ENCODE results near the gene ARHGAP15. TPM values are rescaled to one million over a fixed set of nuclear protein-coding genes. Genes with fewer than 3 reads are reported as not detected.
A peak's percentile ranks its signal among the peaks of the same experiment; 100 is the strongest.

Gene ARHGAP15
- total RNA-seq, 1 donor from 2014 or later: 7.0 TPM

DNA sequence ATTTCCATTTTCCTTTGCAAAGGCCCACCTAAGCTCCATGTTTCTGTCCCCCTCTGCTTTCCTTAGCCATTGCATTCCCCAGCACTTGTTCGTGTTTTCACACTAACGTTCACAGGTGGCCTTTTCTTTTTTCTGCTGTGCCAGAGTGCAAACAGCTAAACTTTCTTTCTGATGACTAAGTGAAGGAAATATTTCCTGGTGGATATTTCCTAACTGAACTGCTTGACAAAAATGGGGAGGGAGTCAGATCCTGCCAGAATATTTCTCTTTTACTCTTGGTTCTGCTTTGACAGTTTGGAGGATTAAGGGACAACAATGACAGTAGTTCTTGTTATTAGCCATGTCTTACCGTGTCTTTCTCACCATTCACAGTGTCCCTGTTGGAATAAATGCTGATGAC lies 344.0 kb downstream of the ARHGAP15 start:
- no peak for DNase-seq
- Histone ChIP-seq H3K27ac (replicated peaks) (peak overlapping the region; percentile 66), H3K9me3 (replicated peaks) (no peaks in the 10 kb centered on the region), H3K4me3 (no peak overlapping the region), H3K27me3 (ENCODE audit: low read depth) (no peaks in the 10 kb centered on the region), H3K4me1 (peaks cover 13% of the 10 kb centered on the region), H3K36me3 (no peaks in the 10 kb centered on the region)
- TF ChIP-seq CTCF (IDR thresholded peaks at IDR 0.05; ENCODE audit: borderline replicate concordance): no peak
- intact Hi-C loops (cut with micrococcal nuclease): no loop called here

GRCh38 chr2:143473820-143474219 lies 344.6 kb downstream of the ARHGAP15 start:
- Histone ChIP-seq H3K27ac (replicated peaks) (peak overlapping the region; percentile 66), H3K36me3 (no peaks in the 10 kb centered on the region), H3K4me1 (peaks cover 13% of the 10 kb centered on the region), H3K27me3 (ENCODE audit: low read depth) (no peaks in the 10 kb centered on the region), H3K9me3 (replicated peaks) (no peaks in the 10 kb centered on the region), H3K4me3 (no peak overlapping the region)
- no peak for TF ChIP-seq CTCF (IDR thresholded peaks at IDR 0.05; ENCODE audit: borderline replicate concordance)
- intact Hi-C loops (cut with micrococcal nuclease): no loop called here
- DNase-seq: no peak

DNA sequence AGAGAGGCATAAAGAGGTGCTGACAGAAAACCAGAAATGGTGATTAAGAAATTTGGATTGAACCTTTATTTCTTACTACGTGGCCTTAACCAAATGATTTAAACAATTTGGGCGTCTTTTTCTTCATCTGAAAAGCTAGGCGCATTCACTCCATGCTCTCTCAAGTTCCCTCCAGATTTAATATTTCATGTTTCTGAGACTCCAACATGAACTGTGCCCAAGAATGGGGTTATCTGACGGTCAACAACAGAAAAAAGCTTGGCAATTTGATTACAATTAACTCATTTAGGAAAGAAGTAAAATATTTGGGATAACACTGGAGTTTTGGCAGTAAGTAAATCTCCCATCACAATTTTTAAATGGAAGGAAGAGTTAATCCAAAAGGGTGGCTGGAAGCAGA lies 345.4 kb downstream of the ARHGAP15 start:
- Histone ChIP-seq H3K4me3 (no peak overlapping the region), H3K9me3 (replicated peaks) (no peaks in the 10 kb centered on the region), H3K27me3 (ENCODE audit: low read depth) (no peaks in the 10 kb centered on the region), H3K36me3 (no peaks in the 10 kb centered on the region), H3K4me1 (peaks cover 17% of the 10 kb centered on the region), H3K27ac (replicated peaks) (peak overlapping the region; percentile 66)
- no peak for TF ChIP-seq CTCF (IDR thresholded peaks at IDR 0.05; ENCODE audit: borderline replicate concordance)
- intact Hi-C loops (cut with micrococcal nuclease): no loop called here
- DNase-seq: no peak

DNA sequence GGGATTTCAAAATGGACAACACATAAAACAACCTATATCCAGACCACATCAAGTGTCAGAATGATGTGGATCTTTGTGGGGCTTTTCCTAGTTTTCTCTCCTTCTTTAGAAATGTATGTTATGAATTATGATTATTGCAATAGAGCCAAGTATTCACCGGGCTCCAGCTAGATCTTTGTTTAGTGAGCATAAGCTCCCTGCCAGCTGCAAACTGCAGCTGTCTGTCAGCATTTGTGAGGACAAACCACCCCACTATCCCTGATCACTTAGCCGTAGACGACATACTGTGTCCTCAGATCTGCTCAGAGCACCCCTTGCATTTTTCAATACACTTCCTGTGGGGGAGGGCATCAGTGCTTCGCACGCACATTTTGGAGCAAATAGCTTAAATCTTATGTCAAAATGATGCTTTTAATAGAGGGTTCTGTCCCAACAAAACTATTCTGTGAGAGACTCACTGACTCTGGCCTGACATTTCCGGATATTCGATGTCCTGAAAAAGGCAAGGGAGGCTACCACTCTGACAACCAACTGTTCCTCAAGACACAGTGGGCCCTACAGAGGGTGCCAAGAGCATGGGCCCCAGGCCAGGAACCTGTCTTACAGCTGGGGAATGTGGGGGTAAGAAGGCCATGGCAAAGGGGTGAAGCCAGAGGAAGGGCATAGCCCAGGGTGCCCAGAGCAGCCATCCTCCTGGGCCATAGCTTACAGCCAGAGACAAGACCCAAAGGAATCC lies 346.0 kb downstream of the ARHGAP15 start:
- peak overlapping the region; percentile 66 for H3K27ac ChIP-seq (replicated peaks)
- no peaks in the 10 kb centered on the region for H3K36me3 ChIP-seq
- TF ChIP-seq CTCF (IDR thresholded peaks at IDR 0.05; ENCODE audit: borderline replicate concordance): no peak
- peak; percentile 16 for DNase-seq
- no peaks in the 10 kb centered on the region for H3K27me3 ChIP-seq (ENCODE audit: low read depth)
- intact Hi-C loops (cut with micrococcal nuclease): no loop called here
- H3K4me1 ChIP-seq: peaks cover 23% of the 10 kb centered on the region
- H3K9me3 ChIP-seq (replicated peaks): no peaks in the 10 kb centered on the region
- H3K4me3 ChIP-seq: no peak overlapping the region

DNA sequence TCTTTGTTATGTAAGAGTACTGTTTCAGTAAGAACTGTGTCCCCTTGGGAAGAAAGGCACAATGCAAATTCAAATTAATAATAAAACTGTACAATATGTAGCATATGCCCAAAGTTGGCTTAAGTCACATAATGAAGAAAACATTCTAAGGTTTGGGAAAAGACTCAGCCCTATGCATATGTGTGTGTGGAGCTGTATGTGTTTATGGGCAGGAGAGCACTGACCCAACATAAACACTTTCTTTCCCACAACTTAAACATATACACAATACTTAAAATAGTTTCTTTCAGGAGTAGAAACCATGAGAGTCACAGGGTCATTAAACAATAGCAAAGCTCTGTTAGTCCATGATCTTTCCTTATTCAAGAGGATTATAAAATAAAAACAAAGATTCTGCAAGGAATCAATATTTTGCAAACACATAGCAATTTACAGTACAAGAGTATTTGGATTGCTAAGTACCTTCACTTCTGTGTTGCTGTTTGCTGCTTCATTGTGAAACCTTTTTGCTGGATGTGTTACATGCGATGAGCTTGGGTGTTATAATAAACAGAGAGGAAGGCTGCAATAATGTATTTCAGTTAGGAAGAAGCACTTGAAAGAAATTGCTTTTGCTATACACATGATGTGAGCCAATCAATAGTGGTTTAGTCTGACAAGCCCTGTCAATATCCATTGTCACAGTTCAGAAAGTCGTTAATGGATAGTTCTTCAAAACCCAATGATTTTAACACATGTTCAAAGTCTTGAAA lies 347.3 kb downstream of the ARHGAP15 start:
- peak overlapping the region; percentile 66 for H3K27ac ChIP-seq (replicated peaks)
- H3K36me3 ChIP-seq: no peaks in the 10 kb centered on the region
- intact Hi-C loops (cut with micrococcal nuclease): no loop called here

More for the DNA sequence above, 347.3 kb downstream of the ARHGAP15 start:
- no peak for TF ChIP-seq CTCF (IDR thresholded peaks at IDR 0.05; ENCODE audit: borderline replicate concordance)
- no peaks in the 10 kb centered on the region for H3K27me3 ChIP-seq (ENCODE audit: low read depth)
- DNase-seq: no peak
- no peak overlapping the region for H3K4me3 ChIP-seq
- H3K4me1 ChIP-seq: peaks cover 29% of the 10 kb centered on the region
- H3K9me3 ChIP-seq (replicated peaks): no peaks in the 10 kb centered on the region
